Smooth muscle cell (in vitro differentiated cells): Measurements from ENCODE around the gene CDH4. TPM values are rescaled to one million over a fixed set of nuclear protein-coding genes. Genes with fewer than 3 reads are reported as not detected.

Source experiments
- DNase-seq: peaks from one replicate; lab custom pipeline; 2025; ENCODE audit not compliant: unreplicated experiment; lab: John Stamatoyannopoulos, UW
- H2AFZ ChIP-seq: fragments of 200-600 bp; sonication (generic); 2 replicates; pipeline ENCODE4 v1.6.0; 2016; ENCODE audit warnings: antibody characterized with exemption, low read depth, mild to moderate bottlenecking
- H3F3A ChIP-seq: fragments of 200-600 bp; sonication (generic); 2 replicates; pipeline ENCODE4 v1.6.0; 2017; ENCODE audit warnings: antibody characterized with exemption, low read depth
- H3K27ac ChIP-seq: fragments of 200-600 bp; sonication (generic); 2 replicates; pipeline ENCODE4 v1.5.1; 2016; ENCODE audit warnings: low read depth, mild to moderate bottlenecking
- H3K27me3 ChIP-seq: fragments of 200-600 bp; sonication (generic); 2 replicates; pipeline ENCODE4 v1.6.1; 2016; ENCODE audit warnings: low read depth, mild to moderate bottlenecking
- H3K36me3 ChIP-seq: fragments of 200-600 bp; sonication (generic); 2 replicates; pipeline ENCODE4 v1.5.1; 2016; ENCODE audit warnings: low read depth
- H3K4me1 ChIP-seq: fragments of 200-600 bp; sonication (generic); 2 replicates; pipeline ENCODE4 v1.5.1; 2016; ENCODE audit warnings: low read depth
- H3K4me2 ChIP-seq: fragments of 200-600 bp; sonication (generic); 2 replicates; pipeline ENCODE4 v1.6.0; 2016; ENCODE audit warnings: mild to moderate bottlenecking
- H3K4me3 ChIP-seq: fragments of 200-600 bp; sonication (generic); 2 replicates; pipeline ENCODE4 v1.5.1; 2016; ENCODE audit warnings: mild to moderate bottlenecking
- H3K79me2 ChIP-seq: fragments of 200-600 bp; sonication (generic); 2 replicates; pipeline ENCODE4 v1.6.0; 2016; ENCODE audit warnings: low read depth, mild to moderate bottlenecking
- H3K9ac ChIP-seq: fragments of 200-600 bp; sonication (generic); 2 replicates; pipeline ENCODE4 v1.6.0; 2016; ENCODE audit warnings: low read depth
- H3K9me3 ChIP-seq: fragments of 200-600 bp; sonication (generic); replicated peaks from 2 replicates; pipeline ENCODE4 v1.5.1; 2016; ENCODE audit warnings: low read depth
- H4K20me1 ChIP-seq: fragments of 200-600 bp; sonication (generic); 2 replicates; pipeline ENCODE4 v1.6.0; 2016; ENCODE audit warnings: low read depth
- CTCF ChIP-seq: fragments of 200-600 bp; sonication (generic); IDR thresholded peaks from 2 replicates; pipeline ENCODE4 v1.5.1; 2017; ENCODE audit warnings: borderline replicate concordance, mild to moderate bottlenecking, antibody characterized with exemption; ENCODE audit not compliant: insufficient read depth, poor library complexity, severe bottlenecking
- whole genome bisulfite sequencing: methylation state at CpG from one replicate; pipeline ENCODE4 v1.1.7; 2016; ENCODE audit warnings: low lambda C conversion rate; 5-methylcytosine and 5-hydroxymethylcytosine counted together
- polyA plus RNA-seq: library from polyadenylated mRNA; unstranded; fragments of >200 nt; fragmentation: Nextera tagmentation; extraction: Ambion mirVana; gene quantifications from 2 replicates; pipeline ENCODE4 v1.2.1, GENCODE V29; 2016
- total RNA-seq: library from RNA; depleted of rRNA; stranded (reverse); fragments of >200 nt; gene quantifications from 2 replicates; pipeline ENCODE4 v1.2.3, GENCODE V29; 2014

CDH4 gene
- total and polyA plus RNA-seq, 2 experiments from 2014 or later = 0.03 to 0.04 TPM

DNA sequence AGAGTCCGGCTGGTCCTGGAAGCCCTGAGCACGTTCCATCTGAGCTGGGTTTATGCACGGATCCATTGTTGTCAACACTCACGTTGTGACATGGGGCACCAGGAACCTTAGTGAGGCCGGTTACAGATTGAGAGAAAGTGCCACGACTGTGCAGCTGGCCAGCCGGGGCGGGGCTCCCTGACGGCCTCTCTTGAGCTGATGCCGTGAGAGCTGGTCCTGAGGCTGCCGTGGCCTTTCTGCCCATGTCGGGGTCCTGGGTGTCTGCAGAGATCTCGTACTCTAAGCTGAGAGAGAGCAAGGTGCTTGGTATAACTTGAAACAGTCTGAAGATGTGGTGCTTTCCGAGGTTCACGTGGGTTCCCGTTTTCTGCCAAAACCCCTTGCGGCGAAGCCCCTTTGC lies 10.0 kb downstream of the CDH4 start:
- H3K9me3 ChIP-seq = no peaks in the 10 kb centered on the region
- no peaks in the 10 kb centered on the region for H3K36me3 ChIP-seq
- no peaks in the 10 kb centered on the region for H3K4me1 ChIP-seq
- H2AFZ ChIP-seq = no peak overlapping the region
- no peak overlapping the region for H3K9ac ChIP-seq
- H4K20me1 ChIP-seq = no peaks in the 10 kb centered on the region
- WGBS = 82% methylated on average over 18 of the region's 18 CpGs
- H3F3A ChIP-seq = no peaks in the 10 kb centered on the region
- no peak overlapping the region for H3K27ac ChIP-seq
- peaks cover 28% of the 10 kb centered on the region for H3K27me3 ChIP-seq
- TF ChIP-seq CTCF = no peak
- no peak for DNase-seq
- H3K4me3 ChIP-seq = no peak overlapping the region
- no peaks in the 10 kb centered on the region for H3K79me2 ChIP-seq
- no peak overlapping the region for H3K4me2 ChIP-seq

DNA sequence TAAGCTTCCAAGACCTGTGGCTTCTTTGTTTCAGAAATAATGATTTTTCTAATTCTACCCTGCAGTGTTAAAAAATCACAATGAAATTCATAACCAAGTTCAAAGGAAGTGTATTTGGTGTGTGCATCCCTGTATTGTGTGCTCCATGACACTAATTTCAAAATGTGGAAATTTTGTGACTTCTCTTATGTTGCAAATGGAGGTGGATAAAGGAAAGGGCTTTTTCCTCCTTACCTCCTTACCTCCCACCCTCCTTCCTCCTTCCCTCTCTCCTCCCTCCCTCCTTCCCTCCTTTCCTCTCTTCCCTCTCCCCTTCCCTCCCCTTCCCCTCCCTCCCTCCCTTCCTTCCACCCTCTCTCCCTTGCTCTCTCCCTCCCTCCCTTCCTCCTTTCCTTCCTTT lies 10.5 kb downstream of the CDH4 start:
- H2AFZ ChIP-seq = no peak overlapping the region
- no peaks in the 10 kb centered on the region for H4K20me1 ChIP-seq
- H3K9ac ChIP-seq = no peak overlapping the region
- DNase-seq = no peak
- H3K27ac ChIP-seq = no peak overlapping the region
- TF ChIP-seq CTCF = no peak
- no peaks in the 10 kb centered on the region for H3K4me1 ChIP-seq
- H3K79me2 ChIP-seq = no peaks in the 10 kb centered on the region
- H3K36me3 ChIP-seq = no peaks in the 10 kb centered on the region
- H3K4me3 ChIP-seq = no peak overlapping the region
- no peak overlapping the region for H3K4me2 ChIP-seq
- H3F3A ChIP-seq = no peaks in the 10 kb centered on the region
- H3K27me3 ChIP-seq = peaks cover 26% of the 10 kb centered on the region
- no peaks in the 10 kb centered on the region for H3K9me3 ChIP-seq

DNA sequence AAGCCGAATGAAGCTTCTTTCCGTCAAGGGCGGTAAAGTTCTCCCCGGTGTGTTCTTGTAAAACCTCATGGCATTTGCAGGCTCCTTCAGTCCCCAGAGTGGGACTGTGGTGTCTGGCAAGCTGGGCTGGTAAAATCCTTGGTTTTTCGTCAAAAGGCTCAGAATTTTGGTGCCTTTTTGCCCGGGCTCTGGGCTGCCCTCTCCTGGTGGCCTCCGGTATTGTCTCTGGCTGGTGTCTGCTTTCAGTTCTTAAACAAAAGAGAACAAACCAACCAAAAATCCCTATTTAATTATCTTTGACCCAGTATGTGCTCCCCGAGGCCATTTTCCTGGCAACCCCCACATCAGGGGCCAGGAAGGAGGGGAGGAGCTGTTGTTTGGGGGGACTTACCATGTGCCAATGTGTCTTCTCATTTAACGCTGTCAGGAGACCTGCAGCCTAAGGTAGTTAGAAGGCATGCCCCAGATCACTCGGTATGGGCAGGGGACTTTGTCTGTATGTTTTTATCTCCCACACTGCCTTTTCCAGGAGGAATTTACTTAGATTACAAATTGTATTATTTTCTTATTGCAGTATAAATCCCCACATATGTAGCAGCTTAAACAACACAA lies 11.1 kb downstream of the CDH4 start:
- Histone ChIP-seq H3K9ac (no peak overlapping the region), H3K36me3 (no peaks in the 10 kb centered on the region), H2AFZ (no peak overlapping the region), H3K27ac (no peak overlapping the region), H3K27me3 (peaks cover 26% of the 10 kb centered on the region), H3F3A (no peaks in the 10 kb centered on the region), H3K9me3 (no peaks in the 10 kb centered on the region), H3K4me1 (no peaks in the 10 kb centered on the region), H3K4me3 (no peak overlapping the region), H3K4me2 (no peak overlapping the region), H3K79me2 (no peaks in the 10 kb centered on the region), H4K20me1 (no peaks in the 10 kb centered on the region)
- peak; percentile 84 for TF ChIP-seq CTCF
- 34% methylated on average over 10 of the region's 10 CpGs for WGBS
- no peak for DNase-seq

GRCh38 chr20:61263938-61264337 lies 11.9 kb downstream of the CDH4 start:
- Histone ChIP-seq H3K27me3 (peaks cover 26% of the 10 kb centered on the region), H2AFZ (no peak overlapping the region), H3K4me1 (no peaks in the 10 kb centered on the region), H3F3A (no peaks in the 10 kb centered on the region), H3K9me3 (no peaks in the 10 kb centered on the region), H3K4me3 (no peak overlapping the region), H3K36me3 (no peaks in the 10 kb centered on the region), H3K79me2 (no peaks in the 10 kb centered on the region), H3K4me2 (no peak overlapping the region), H3K9ac (no peak overlapping the region), H3K27ac (no peak overlapping the region), H4K20me1 (no peaks in the 10 kb centered on the region)
- WGBS = 94% methylated on average over 9 of the region's 9 CpGs
- no peak for DNase-seq
- TF ChIP-seq CTCF = no peak
